NCI-H146 treated with DMSO at 0.1 percent for 48 hours (cell line): Measurements from ENCODE around the gene SIRPB2.

Source experiments
- DNase-seq: peaks from one replicate; lab custom pipeline; 2025; ENCODE audit not compliant: unreplicated experiment; lab: John Stamatoyannopoulos, UW

SIRPB2 gene

GRCh38 chr20:1472556-1473245, 18.5 kb downstream of the SIRPB2 start:
- no peak for DNase-seq

- no peak for DNase-seq
Measured at GRCh38 chr20:1471242-1471641, 20.0 kb downstream of the SIRPB2 start.

GRCh38 chr20:1469925-1470571, 21.2 kb downstream of the SIRPB2 start:
- peak; percentile 68 for DNase-seq

GRCh38 chr20:1469306-1469905, 21.8 kb downstream of the SIRPB2 start:
- no peak for DNase-seq

- no peak for DNase-seq
Measured at GRCh38 chr20:1468117-1468624, 23.0 kb downstream of the SIRPB2 start.

GRCh38 chr20:1467355-1468116, 23.7 kb downstream of the SIRPB2 start:
- peak; percentile 33 for DNase-seq

GRCh38 chr20:1467082-1467354, 24.2 kb downstream of the SIRPB2 start:
- DNase-seq = no peak

- DNase-seq = peak; percentile 83
Measured at GRCh38 chr20:1466211-1467081, 24.8 kb downstream of the SIRPB2 start, which contains the start of gene NSFL1C. NSFL1C (minus strand) TSS chr20:1466849; CDS start chr20:1466824, 25 bp downstream.

- no peak for DNase-seq
Measured at GRCh38 chr20:1465470-1466210, 25.6 kb downstream of the SIRPB2 start.

GRCh38 chr20:1463971-1464570, 27.1 kb downstream of the SIRPB2 start:
- no peak for DNase-seq

- no peak for DNase-seq
Measured at GRCh38 chr20:1462834-1463233, 28.4 kb downstream of the SIRPB2 start.

- DNase-seq = no peak
Measured at GRCh38 chr20:1462001-1462400, 29.2 kb downstream of the SIRPB2 start.

- no peak for DNase-seq
Measured at GRCh38 chr20:1460275-1460674, 30.9 kb downstream of the SIRPB2 start.

GRCh38 chr20:1457992-1458391, 33.2 kb downstream of the SIRPB2 start:
- DNase-seq = no peak

- DNase-seq = no peak
Measured at GRCh38 chr20:1456300-1456699, 34.9 kb downstream of the SIRPB2 start.

GRCh38 chr20:1450926-1451491, 40.2 kb downstream of the SIRPB2 start:
- DNase-seq = no peak

- no peak for DNase-seq
Measured at GRCh38 chr20:1449370-1449769, 41.9 kb downstream of the SIRPB2 start.

- no peak for DNase-seq
Measured at GRCh38 chr20:1448081-1448620, 43.1 kb downstream of the SIRPB2 start.

GRCh38 chr20:1446536-1446935, 44.7 kb downstream of the SIRPB2 start:
- DNase-seq = no peak
